GM21737 (cell line): ENCODE measurements around the gene FAM186B.
"Not testable (repeated sequence)": the region's sequence is repeated elsewhere in the genome, so short reads cannot be mapped to it uniquely, and the experiment has no call there.

Experiments
- ATAC-seq: cut with Tn5 transposase; IDR thresholded peaks from one replicate; pipeline ENCODE4 v1.9.1; 2021; ENCODE audit warnings: mild to moderate bottlenecking, moderate library complexity; ENCODE audit not compliant: unreplicated experiment

Gene FAM186B

GRCh38 chr12:49635036-49635435 lies 29.6 kb upstream of the FAM186B start:
- ATAC-seq: no peak

GRCh38 chr12:49633703-49634345 lies 28.4 kb upstream of the FAM186B start:
- ATAC-seq: no peak

GRCh38 chr12:49632986-49633702 lies 27.7 kb upstream of the FAM186B start:
- no peak for ATAC-seq

- ATAC-seq: no peak
Measured at GRCh38 chr12:49632401-49632800, 27.0 kb upstream of the FAM186B start.

GRCh38 chr12:49631336-49631907 lies 26.0 kb upstream of the FAM186B start:
- no peak for ATAC-seq

- no peak for ATAC-seq
Measured at GRCh38 chr12:49627752-49628360, 22.4 kb upstream of the FAM186B start.

GRCh38 chr12:49626836-49627235 lies 21.4 kb upstream of the FAM186B start:
- ATAC-seq: no peak

- ATAC-seq: no peak
Measured at GRCh38 chr12:49626169-49626835, 20.9 kb upstream of the FAM186B start.

- ATAC-seq: no peak
Measured at GRCh38 chr12:49624921-49625577, 19.6 kb upstream of the FAM186B start.

- peak; percentile 63 for ATAC-seq
Measured at GRCh38 chr12:49623142-49623904, 17.9 kb upstream of the FAM186B start, which contains the start of gene PRPF40B. Gene PRPF40B (plus strand): TSS chr12:49623561. CDS start chr12:49623591, 30 bp downstream.

- ATAC-seq: peak; percentile 31
Measured at GRCh38 chr12:49622501-49623141, 17.2 kb upstream of the FAM186B start.

GRCh38 chr12:49621651-49622500 lies 16.4 kb upstream of the FAM186B start:
- no peak for ATAC-seq

- no peak for ATAC-seq
Measured at GRCh38 chr12:49619286-49619685, 13.8 kb upstream of the FAM186B start.

- ATAC-seq: no peak
Measured at GRCh38 chr12:49618576-49618975, 13.1 kb upstream of the FAM186B start.

- no peak for ATAC-seq
Measured at GRCh38 chr12:49616533-49617219, 11.2 kb upstream of the FAM186B start.

GRCh38 chr12:49615725-49616124 lies 10.3 kb upstream of the FAM186B start:
- ATAC-seq: no peak

GRCh38 chr12:49612210-49612609 lies 6.8 kb upstream of the FAM186B start:
- ATAC-seq: no peak

GRCh38 chr12:49610785-49611184 lies 5.3 kb upstream of the FAM186B start:
- not testable (repeated sequence) for ATAC-seq
